Hematopoietic multipotent progenitor cell treated with erythropoietin and hydrocortisone succinate and interleukin-3 and kit ligand, for 15 days (in vitro differentiated cells): Measurements from ENCODE around the gene ADAMTS17.
"Not testable (repeated sequence)": the region's sequence is repeated elsewhere in the genome, so short reads cannot be mapped to it uniquely, and the experiment has no call there.

Experiments
- DNase-seq: peaks from one replicate; pipeline ENCODE4 v3.0.0-alpha.2; 2015; ENCODE audit warnings: low spot score

Gene ADAMTS17

GRCh38 chr15:100092034-100092433 is 249.7 kb downstream of the ADAMTS17 start:
- DNase-seq: no peak

DNA sequence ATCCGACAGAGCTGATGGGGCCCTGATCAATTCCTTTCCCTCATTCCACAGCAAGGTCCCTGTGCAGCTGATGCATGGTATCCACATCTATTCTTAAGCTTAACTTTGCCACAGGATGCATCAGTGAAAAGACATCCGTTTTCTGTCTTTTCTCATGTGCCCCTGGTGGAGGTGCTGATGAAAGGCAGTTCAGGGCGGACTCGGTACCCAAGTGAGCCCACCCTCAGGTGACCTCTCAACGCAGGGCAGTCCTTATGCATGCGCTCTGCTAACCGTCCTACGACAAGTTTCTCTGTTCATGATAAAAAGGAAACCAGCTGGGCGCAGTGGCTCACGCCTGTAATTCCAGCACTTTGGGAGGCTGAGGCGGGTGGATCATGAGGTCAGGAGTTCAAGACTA is 251.4 kb downstream of the ADAMTS17 start:
- no peak for DNase-seq

- DNase-seq: not testable (repeated sequence)
These were observed 257.5 kb downstream of the ADAMTS17 start for GRCh38 chr15:100084042-100084821.

- no peak for DNase-seq
These were observed 258.2 kb downstream of the ADAMTS17 start for GRCh38 chr15:100083572-100083971.

- DNase-seq: no peak
These were observed 258.9 kb downstream of the ADAMTS17 start for GRCh38 chr15:100082761-100083402.

- no peak for DNase-seq
These were observed 260.3 kb downstream of the ADAMTS17 start for GRCh38 chr15:100081454-100081853.

- no peak for DNase-seq
These were observed 263.1 kb downstream of the ADAMTS17 start for GRCh38 chr15:100078511-100079220.

- no peak for DNase-seq
These were observed 266.5 kb downstream of the ADAMTS17 start for GRCh38 chr15:100075229-100075628.

- no peak for DNase-seq
These were observed 267.8 kb downstream of the ADAMTS17 start for GRCh38 chr15:100073982-100074381.

DNA sequence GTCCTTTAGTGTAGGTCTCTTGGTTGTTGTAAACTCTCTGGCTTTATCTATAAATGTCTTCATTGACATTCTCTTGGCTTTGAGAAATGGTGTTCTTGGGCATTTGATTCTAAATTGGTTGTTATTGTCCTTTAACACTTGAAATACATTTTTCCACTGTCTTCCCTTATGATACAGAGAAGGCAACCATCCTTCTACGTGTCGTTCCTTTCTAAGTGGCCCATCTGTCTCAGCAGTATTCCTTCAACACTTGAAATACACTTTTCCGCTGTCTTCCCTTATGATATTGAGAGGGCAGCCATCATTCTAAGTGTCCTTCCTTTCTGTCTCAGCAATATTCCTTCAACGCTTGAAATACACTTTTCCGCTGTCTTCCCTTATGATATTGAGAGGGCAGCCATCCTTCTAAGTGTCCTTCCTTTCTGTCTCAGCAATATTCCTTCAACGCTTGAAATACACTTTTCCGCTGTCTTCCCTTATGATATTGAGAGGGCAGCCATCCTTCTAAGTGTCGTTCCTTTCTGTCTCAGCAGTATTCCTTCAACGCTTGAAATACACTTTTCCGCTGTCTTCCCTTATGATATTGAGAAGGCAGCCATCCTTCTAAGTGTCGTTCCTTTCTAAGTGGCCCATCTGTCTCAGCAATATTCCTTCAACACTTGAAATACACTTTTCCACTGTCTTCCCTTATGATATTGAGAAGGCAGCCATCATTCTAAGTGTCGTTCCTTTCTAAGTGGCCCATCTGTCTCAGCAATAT is 275.1 kb downstream of the ADAMTS17 start:
- DNase-seq: not testable (repeated sequence)

- no peak for DNase-seq
These were observed 279.8 kb downstream of the ADAMTS17 start for GRCh38 chr15:100061944-100062343.

DNA sequence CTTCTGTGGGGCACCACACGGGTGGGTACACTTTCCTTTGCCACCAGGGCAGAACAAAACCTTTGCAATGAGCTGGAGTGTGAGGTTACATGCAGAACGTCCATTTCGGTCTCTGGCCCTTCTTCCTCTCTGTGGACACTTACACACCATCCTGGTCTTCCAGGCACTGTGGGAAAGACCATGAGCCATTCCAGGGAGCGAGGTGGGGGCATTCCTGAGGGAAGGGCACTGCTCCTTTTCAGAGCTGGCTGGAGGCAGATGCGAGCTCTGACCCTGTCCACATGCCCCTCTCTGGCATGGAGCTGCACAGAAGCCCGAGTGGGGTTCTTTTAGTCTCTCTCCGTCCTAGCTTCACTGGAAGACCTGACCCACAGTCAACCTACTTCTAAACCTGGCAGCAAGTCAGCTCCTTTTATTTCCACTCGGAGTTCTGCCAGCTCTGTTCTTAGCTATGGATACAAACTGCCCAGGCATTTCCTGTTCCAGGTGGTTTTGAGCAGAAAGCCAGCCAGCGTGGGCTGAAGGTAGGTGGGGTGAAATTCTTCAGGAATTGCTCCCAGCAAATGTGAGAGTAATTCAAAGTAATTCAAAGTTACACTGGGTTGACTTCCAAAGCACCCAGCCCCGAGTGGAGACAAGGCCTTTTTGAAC is 281.4 kb downstream of the ADAMTS17 start:
- no peak for DNase-seq

- no peak for DNase-seq
These were observed 282.3 kb downstream of the ADAMTS17 start for GRCh38 chr15:100059521-100059920.

GRCh38 chr15:100059094-100059493 is 282.7 kb downstream of the ADAMTS17 start:
- DNase-seq: no peak

DNA sequence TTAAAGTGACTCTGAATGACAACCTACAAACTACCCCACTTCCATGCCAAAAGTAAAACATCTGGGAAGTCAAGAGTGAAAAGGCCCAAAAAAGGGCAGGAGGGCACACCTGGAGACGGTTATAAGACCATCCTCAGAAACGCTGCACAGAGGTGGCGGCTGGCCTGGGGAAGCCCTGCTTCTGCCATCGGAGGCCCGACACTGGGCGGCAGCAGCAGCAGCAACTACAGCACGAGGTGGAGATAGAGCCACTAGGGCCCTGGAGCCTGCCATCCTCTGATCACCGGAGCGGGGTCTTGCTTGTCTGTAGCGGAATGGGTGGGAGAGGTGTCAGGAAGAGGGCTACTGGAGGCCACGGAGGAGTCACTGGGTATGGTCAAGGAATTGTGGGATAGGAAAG is 283.3 kb downstream of the ADAMTS17 start:
- no peak for DNase-seq

DNA sequence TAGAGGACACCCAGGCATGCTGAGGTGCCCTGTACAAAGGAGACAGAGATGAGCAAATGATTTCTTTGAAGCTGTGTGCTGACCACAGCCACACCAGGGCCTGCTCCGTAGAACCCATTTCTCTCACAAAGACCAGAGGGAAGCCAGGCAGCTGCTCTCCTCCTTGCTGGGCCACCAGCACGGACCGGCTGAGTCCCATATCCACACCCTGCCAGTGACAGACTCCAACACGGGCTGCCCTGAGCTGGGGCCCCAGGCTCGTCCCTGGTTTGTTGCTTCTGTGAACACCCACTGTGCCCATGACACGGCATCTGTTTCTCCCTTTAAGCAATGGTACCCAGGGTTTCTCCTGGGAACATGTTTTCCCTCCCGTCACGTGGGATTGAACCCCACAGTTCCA is 284.5 kb downstream of the ADAMTS17 start:
- DNase-seq: no peak

DNA sequence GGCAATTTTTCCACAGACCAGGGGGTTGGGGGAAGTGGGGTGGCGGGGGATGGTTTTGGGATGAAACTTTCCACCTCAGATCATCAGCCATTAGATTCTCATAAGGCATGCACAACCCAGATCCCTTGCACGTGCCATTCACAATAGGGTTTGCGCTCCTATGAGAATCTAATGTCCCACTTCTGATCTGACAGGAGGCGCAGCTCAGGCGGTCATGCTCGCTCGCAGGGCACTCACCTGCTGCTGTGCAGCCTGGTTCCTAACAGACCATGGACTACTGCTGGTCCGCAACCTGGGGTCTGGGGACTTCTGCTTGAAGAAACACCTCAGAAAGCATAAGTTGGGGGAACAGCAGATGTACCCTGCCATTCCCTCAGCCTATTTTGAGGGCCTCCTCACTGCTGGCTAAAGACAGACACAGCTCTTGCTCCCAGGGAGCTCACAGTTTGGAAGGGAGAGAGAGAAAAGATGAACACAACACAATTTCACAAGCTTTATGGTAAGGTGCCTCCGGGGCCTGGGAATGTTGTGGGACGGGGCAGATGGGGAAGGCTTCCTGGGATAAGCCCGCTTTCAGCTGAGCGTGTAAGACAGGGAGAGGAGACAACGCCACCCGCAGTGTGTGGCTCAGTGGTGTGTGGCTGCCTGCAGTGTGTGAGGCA is 285.2 kb downstream of the ADAMTS17 start:
- DNase-seq: no peak

DNA sequence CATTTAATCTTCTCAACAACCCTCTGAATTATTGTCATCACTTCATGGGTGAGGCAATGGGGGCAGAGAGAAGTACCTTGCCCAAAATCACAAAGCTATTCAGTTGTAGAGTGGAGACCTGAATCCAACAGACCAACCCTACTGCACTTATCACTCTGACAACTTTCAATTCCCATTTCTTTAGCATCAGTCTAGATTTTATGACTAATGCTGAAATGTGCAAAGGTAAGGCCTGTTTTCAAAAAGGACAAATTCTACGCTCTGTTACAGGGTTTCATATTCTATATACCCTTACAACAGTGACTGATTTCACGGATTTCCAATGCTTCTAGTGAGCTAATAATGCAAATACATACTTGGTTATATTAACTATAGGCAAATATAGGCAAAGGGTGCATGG is 286.0 kb downstream of the ADAMTS17 start:
- DNase-seq: no peak

DNA sequence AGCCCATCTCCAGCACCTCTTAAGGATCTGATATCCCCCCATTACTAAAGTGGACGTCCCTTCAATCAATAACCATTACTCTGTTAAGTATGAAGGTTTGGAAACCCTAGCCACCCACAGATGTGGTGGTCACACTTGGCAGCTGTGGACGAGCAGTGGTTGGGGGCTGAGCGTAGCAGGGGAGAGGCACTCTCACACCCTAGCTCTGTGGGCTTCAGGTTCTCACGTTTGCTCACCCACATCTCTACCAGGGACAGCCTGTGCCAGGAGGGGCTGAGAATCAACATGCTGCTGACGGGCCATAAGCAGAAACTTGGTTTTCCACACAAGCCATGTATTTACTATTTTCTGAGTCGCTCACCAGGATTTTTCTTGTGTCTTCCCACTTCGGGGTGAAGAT is 287.2 kb downstream of the ADAMTS17 start:
- DNase-seq: no peak

- no peak for DNase-seq
These were observed 288.2 kb downstream of the ADAMTS17 start for GRCh38 chr15:100053474-100054121.
